H1 (cell line): ENCODE measurements around the gene LECT2. TPM values are rescaled to one million over a fixed set of nuclear protein-coding genes. Genes with fewer than 3 reads are reported as not detected.

Experiments
- CTCF ChIA-PET: fragments of 300-600 bp; sonication (Branson Sonifier 250); formaldehyde crosslinking; loops from one replicate; lab custom pipeline; 2021; ENCODE audit not compliant: partially characterized antibody; lab: Charles Lee
- POLR2A ChIA-PET: fragments of 300-600 bp; sonication (Branson Sonifier 250); formaldehyde crosslinking; loops from one replicate; lab custom pipeline; 2021; ENCODE audit warnings: inconsistent platforms; ENCODE audit not compliant: partially characterized antibody; lab: Charles Lee
- DNase-seq, 2 experiments: peaks; one replicate each; pipeline versions ENCODE4 v3.0.0 to v3.0.0-alpha.2; 2010 to 2022; ENCODE audit warnings: low spot score in 2 of 2, low read depth in 1 of 2, mixed read lengths in 1 of 2
- FAIRE-seq: peaks from 2 replicates; lab custom pipeline; 2011; peaks lifted over from hg19 to GRCh38; lab: Jason Lieb, UNC
- H2AFZ ChIP-seq: 2 replicates; pipeline ENCODE4 v1.8.1; 2012; ENCODE audit warnings: low read length, inconsistent platforms
- H2AK5ac ChIP-seq: 2 replicates; pipeline ENCODE4 v1.6.1; 2013; ENCODE audit warnings: low read depth, low read length
- H2BK120ac ChIP-seq: replicated peaks from 2 replicates; pipeline ENCODE3; 2013; ENCODE audit warnings: low read depth, low read length, inconsistent platforms
- H2BK12ac ChIP-seq: 2 replicates; pipeline ENCODE4 v1.6.1; 2013; ENCODE audit warnings: low read depth, low read length
- H2BK15ac ChIP-seq: 2 replicates; pipeline ENCODE4 v1.6.1; 2013; ENCODE audit warnings: low read length
- H2BK20ac ChIP-seq: 2 replicates; pipeline ENCODE4 v1.6.1; 2013; ENCODE audit warnings: low read length
- H2BK5ac ChIP-seq: 2 replicates; pipeline ENCODE4 v1.6.1; 2013; ENCODE audit warnings: low read depth, low read length
- H3K14ac ChIP-seq: 2 replicates; pipeline ENCODE4 v1.6.1; 2013; ENCODE audit warnings: inconsistent platforms; ENCODE audit not compliant: insufficient read length
- H3K18ac ChIP-seq: 2 replicates; pipeline ENCODE4 v1.6.1; 2013; ENCODE audit warnings: low read length; ENCODE audit errors: extremely low read depth
- H3K23ac ChIP-seq: 2 replicates; pipeline ENCODE4 v1.6.1; 2013; ENCODE audit warnings: inconsistent platforms; ENCODE audit not compliant: insufficient read length
- H3K23me2 ChIP-seq: 2 replicates; pipeline ENCODE4 v1.6.1; 2013; ENCODE audit warnings: low read depth, low read length
- H3K27ac ChIP-seq: 2 replicates; pipeline ENCODE4 v1.6.1; 2011; ENCODE audit warnings: low read depth, low read length, inconsistent platforms
- H3K27me3 ChIP-seq, 4 experiments: replicated peaks in 1 of 4; 1 replicate in 1 of 4; 2 replicates in 3 of 4; pipeline versions ENCODE4 v1.6.1 to v1.8.1; 2011 to 2013; ENCODE audit warnings: low read length in 3 of 4, mild to moderate bottlenecking in 3 of 4, inconsistent platforms in 2 of 4, mixed read lengths in 2 of 4, moderate library complexity in 1 of 4; ENCODE audit not compliant: control insufficient read depth in 3 of 4, insufficient read depth in 3 of 4; ENCODE audit errors: extremely low read depth in 1 of 4
- H3K36me3 ChIP-seq, 4 experiments: 2 replicates each; pipeline versions ENCODE4 v1.6.1 to v1.8.1; 2011 to 2013; ENCODE audit warnings: mild to moderate bottlenecking in 4 of 4, low read length in 3 of 4, moderate library complexity in 2 of 4, control low read depth in 1 of 4, inconsistent platforms in 1 of 4; ENCODE audit not compliant: insufficient read depth in 4 of 4, control insufficient read depth in 2 of 4
- H3K4ac ChIP-seq: replicated peaks from 2 replicates; pipeline ENCODE3; 2013; ENCODE audit warnings: low read length, low read depth, mixed read lengths, inconsistent platforms; ENCODE audit not compliant: insufficient read length
- H3K4me1 ChIP-seq, 4 experiments: replicated peaks in 1 of 4; 1 replicate in 1 of 4; 2 replicates in 3 of 4; pipeline versions ENCODE4 v1.6.1 to v1.8.1; 2011 to 2013; ENCODE audit warnings: low read length in 3 of 4, inconsistent platforms in 2 of 4, mixed read lengths in 1 of 4; ENCODE audit not compliant: insufficient read depth in 4 of 4, control insufficient read depth in 3 of 4
- H3K4me2 ChIP-seq, 2 experiments: 2 replicates each; pipeline versions ENCODE4 v1.6.1 to v1.8.1; 2011 to 2013; ENCODE audit warnings: low read depth in 2 of 2, low read length in 2 of 2, control low read depth in 1 of 2, inconsistent platforms in 1 of 2, mild to moderate bottlenecking in 1 of 2; ENCODE audit not compliant: insufficient read depth in 1 of 2
- H3K4me3 ChIP-seq, 4 experiments: fragments of 200-600, 300-600 bp in 1 of 4; sonication (generic), shearing (Covaris generic), sonication (Bioruptor Twin) in 1 of 4; 2 replicates each; pipeline versions ENCODE4 v1.5.1 to v1.8.1; 2011 to 2016; ENCODE audit warnings: low read length in 4 of 4, low read depth in 3 of 4, control low read depth in 2 of 4, inconsistent platforms in 2 of 4, mild to moderate bottlenecking in 2 of 4, mixed read lengths in 1 of 4, moderate library complexity in 1 of 4; ENCODE audit not compliant: insufficient read depth in 2 of 4; ENCODE audit errors: extremely low read depth in 1 of 4
- H3K56ac ChIP-seq: replicated peaks from 2 replicates; pipeline ENCODE3; 2013; ENCODE audit warnings: low read depth, mild to moderate bottlenecking, mixed read lengths, low read length, inconsistent platforms; ENCODE audit not compliant: insufficient read length
- H3K79me1 ChIP-seq: 2 replicates; pipeline ENCODE4 v1.6.1; 2013; ENCODE audit warnings: low read depth, low read length, control low read depth
- H3K79me2 ChIP-seq, 2 experiments: 2 replicates each; pipeline versions ENCODE4 v1.6.1 to v1.8.1; 2012 to 2013; ENCODE audit warnings: low read length in 2 of 2, mild to moderate bottlenecking in 2 of 2, inconsistent platforms in 1 of 2; ENCODE audit not compliant: insufficient read depth in 2 of 2, control insufficient read depth in 1 of 2
- H3K9ac ChIP-seq, 4 experiments: replicated peaks in 1 of 4; 1 replicate in 1 of 4; 2 replicates in 3 of 4; pipeline versions ENCODE4 v1.6.1 to v1.8.1; 2011 to 2013; ENCODE audit warnings: low read depth in 3 of 4, low read length in 3 of 4, control low read depth in 2 of 4, mild to moderate bottlenecking in 2 of 4, moderate library complexity in 2 of 4, inconsistent platforms in 1 of 4; ENCODE audit errors: extremely low read depth in 1 of 4
- H3K9me3 ChIP-seq, 2 experiments: 2 replicates each; pipeline versions ENCODE4 v1.6.1 to v1.8.1; 2012 to 2013; ENCODE audit warnings: mild to moderate bottlenecking in 2 of 2, moderate library complexity in 2 of 2, control low read depth in 1 of 2, inconsistent platforms in 1 of 2, low read depth in 1 of 2, low read length in 1 of 2, mixed read lengths in 1 of 2; ENCODE audit not compliant: insufficient read depth in 2 of 2
- H4K20me1 ChIP-seq, 2 experiments: replicated peaks in 1 of 2; 2 replicates each; pipeline versions ENCODE3 to v1.8.1; 2011 to 2013; ENCODE audit warnings: inconsistent platforms in 2 of 2, low read length in 2 of 2, mild to moderate bottlenecking in 1 of 2; ENCODE audit not compliant: insufficient read depth in 2 of 2, control insufficient read depth in 1 of 2
- H4K5ac ChIP-seq: 2 replicates; pipeline ENCODE4 v1.6.1; 2013; ENCODE audit warnings: low read length, low read depth, mixed read lengths, inconsistent platforms; ENCODE audit not compliant: insufficient read length
- H4K8ac ChIP-seq: 2 replicates; pipeline ENCODE4 v1.8.0; 2013; ENCODE audit warnings: mild to moderate bottlenecking, moderate library complexity, low read length, inconsistent platforms; ENCODE audit not compliant: insufficient read depth; ENCODE audit errors: extremely low read depth
- H4K91ac ChIP-seq: replicated peaks from 2 replicates; pipeline ENCODE3; 2013; ENCODE audit warnings: low read length, mixed read lengths, inconsistent platforms; ENCODE audit not compliant: insufficient read length
- SAP30 ChIP-seq: fragments of 300-600 bp; sonication (generic); IDR thresholded peaks from 2 replicates; pipeline ENCODE4 v1.7.1; 2012; ENCODE audit warnings: low read length, moderate library complexity, mild to moderate bottlenecking, inconsistent platforms; ENCODE audit not compliant: insufficient read depth, insufficient replicate concordance
- SP4 ChIP-seq: IDR thresholded peaks from 2 replicates; pipeline ENCODE4 v1.6.1; 2012; ENCODE audit warnings: low read length, inconsistent platforms
- WGBS, 2 experiments: shearing (Covaris generic) in 1 of 2; methylation state at CpG; one replicate each; pipeline versions ENCODE4 v1.1.6 to v1.1.7; 2013 to 2015; ENCODE audit warnings: low lambda C conversion rate in 2 of 2, mixed read lengths in 2 of 2, inconsistent platforms in 1 of 2, low coverage in 1 of 2, missing lambda C conversion rate in 1 of 2; ENCODE audit not compliant: insufficient replicate concordance in 2 of 2, insufficient coverage in 1 of 2, insufficient read length in 1 of 2; ENCODE audit errors: extremely low coverage in 1 of 2, missing lambda C conversion rate in 1 of 2; 5-methylcytosine and 5-hydroxymethylcytosine counted together
- polyA plus RNA-seq, 7 experiments: library from polyadenylated mRNA; depleted of rRNA in 3 of 7; stranded (reverse) in 5 of 7; unstranded in 2 of 7; fragments of >200 nt in 5 of 7; fragments of 200-250 nt in 2 of 7; gene quantifications; 1 replicate in 5 of 7; 2 replicates in 1 of 7; 4 replicates in 1 of 7; pipeline versions ENCODE4 v1.2.1 to v1.2.3, GENCODE V29; 2011 to 2013; ENCODE audit warnings: missing spikeins in 2 of 7, mixed read lengths in 2 of 7
- total RNA-seq: library from RNA; stranded (reverse); fragmentation: NEBNext Ultra II Directional; extraction: Animal tissue kit (Norgen Biotek cat#: 25700); gene quantifications from 2 replicates; pipeline ENCODE4 v1.2.1, GENCODE V29; 2021

Gene LECT2
- total and polyA plus RNA-seq, 2 of the 8 experiments (the other 6 are each of a cell fraction or from before 2014, with no cell fraction given): not detected

- WGBS, 2 experiments: 92% methylated on average over 4 of the region's 4 CpGs; no CpG with 5 or more reads in 1 of the 2 experiments
- CTCF ChIA-PET: no interaction called here
- TF ChIP-seq SAP30: no peak
- TF ChIP-seq SP4: no peak
These were observed 11.4 kb upstream of the LECT2 start for GRCh38 chr5:135966165-135966564.

More at GRCh38 chr5:135966165-135966564, 11.4 kb upstream of the LECT2 start:
- Histone ChIP-seq H3K56ac (no peak overlapping the region), H3K14ac (no peak overlapping the region), H2BK120ac (no peak overlapping the region), H3K79me2 (no peaks in the 10 kb centered on the region), H2AFZ (no peak overlapping the region), H3K23ac (no peak overlapping the region), H3K4me2 (no peak overlapping the region), H2BK20ac (no peak overlapping the region), H4K5ac (no peak overlapping the region), H3K4me1 (no peaks in the 10 kb centered on the region), H4K20me1 (no peaks in the 10 kb centered on the region), H3K4me3 (no peak overlapping the region), H4K91ac (no peak overlapping the region), H3K27ac (no peak overlapping the region), H4K8ac (no peak overlapping the region), H2BK15ac (no peak overlapping the region), H3K18ac (no peak overlapping the region), H2BK5ac (no peak overlapping the region), H3K9ac (no peak overlapping the region), H2AK5ac (no peak overlapping the region), H3K27me3 (no peaks in the 10 kb centered on the region), H3K36me3 (no peaks in the 10 kb centered on the region), H3K4ac (no peak overlapping the region), H3K23me2 (no peaks in the 10 kb centered on the region), H3K9me3 (no peaks in the 10 kb centered on the region), H2BK12ac (no peak overlapping the region), H3K79me1 (no peaks in the 10 kb centered on the region)
- FAIRE-seq: no peak
- POLR2A ChIA-PET: no interaction called here
- no peak for DNase-seq
